GM12865 (cell line): ENCODE measurements around the gene SRPK3.

Source experiments
- DNase-seq: peaks from one replicate; pipeline ENCODE4 v3.0.0; 2010; ENCODE audit warnings: low read depth
- H3K4me3 ChIP-seq: 2 replicates; pipeline ENCODE4 v1.5.1; 2011; ENCODE audit warnings: mild to moderate bottlenecking, low read depth, low read length, control low read depth
- CTCF ChIP-seq: IDR thresholded peaks from 2 replicates; pipeline ENCODE4 v1.5.1; 2011; ENCODE audit warnings: low read length, control low read depth, low read depth, inconsistent platforms; ENCODE audit not compliant: insufficient read depth; ENCODE audit errors: missing control alignments

SRPK3 gene

GRCh38 chrX:153831429-153832150, 50.7 kb downstream of the SRPK3 start:
- H3K4me3 ChIP-seq: no peak overlapping the region
- no peak for DNase-seq

GRCh38 chrX:153832728-153833127, 51.9 kb downstream of the SRPK3 start:
- no peak for DNase-seq
- no peak for TF ChIP-seq CTCF
- H3K4me3 ChIP-seq: no peak overlapping the region

More at GRCh38 chrX:153831429-153832150, 50.7 kb downstream of the SRPK3 start:
- TF ChIP-seq CTCF: no peak
